ENCODE measurements around the gene SMIM13. TPM values are rescaled to one million over a fixed set of nuclear protein-coding genes. Genes with fewer than 3 reads are reported as not detected.

The SMIM13 gene
- polyA plus RNA-seq, 2 of the 4 experiments (the other 2 are of a cell fraction): 12.7 to 12.8 TPM

DNA sequence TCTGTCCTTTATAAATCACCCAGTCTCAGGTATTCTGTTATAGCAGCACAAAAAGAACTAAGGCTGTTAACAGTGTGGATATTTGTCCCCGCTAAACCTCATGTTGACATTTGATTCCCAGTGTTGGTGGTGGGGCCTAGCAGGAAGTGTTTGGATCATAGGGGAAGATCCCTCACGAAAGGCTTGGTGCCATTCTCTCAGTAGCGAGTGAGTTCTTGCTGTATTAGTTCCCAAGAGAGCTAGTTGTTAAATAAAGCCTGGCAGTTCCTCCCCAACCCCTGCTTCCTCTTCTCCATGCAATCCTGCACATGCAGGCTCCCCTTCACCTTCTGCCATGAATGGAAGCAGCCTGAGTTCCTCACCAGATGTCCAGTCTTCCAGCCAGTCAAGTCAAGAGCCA is 47.7 kb downstream of the SMIM13 start:
- no peak overlapping the region for H3K4me3 ChIP-seq
- 0 out of 6 replicates have a peak overlapping the region, but pooled peaks of 1 of the 2 experiments have one; percentile 29 for H3K27ac ChIP-seq
- H3K4me1 ChIP-seq: peaks cover 51% of the 10 kb centered on the region
- TF ChIP-seq CBX2 (IDR thresholded peaks at IDR 0.05; ENCODE audit: borderline replicate concordance, low read depth) (no peak), TFCP2L1 (CRISPR knock-in tag; IDR thresholded peaks at IDR 0.05) (no peak), CHD2 (IDR thresholded peaks at IDR 0.05; ENCODE audit: low read length, partially characterized antibody) (no peak), CEBPB (IDR thresholded peaks at IDR 0.05) (no peak), GATA3 (IDR thresholded peaks at IDR 0.05; ENCODE audit: borderline replicate concordance) (no peak), EHF (CRISPR knock-in tag; IDR thresholded peaks at IDR 0.05) (no peak), MAFK (IDR thresholded peaks at IDR 0.05; ENCODE audit: partially characterized antibody) (no peak)
- TF ChIP-seq, protein P1, sequence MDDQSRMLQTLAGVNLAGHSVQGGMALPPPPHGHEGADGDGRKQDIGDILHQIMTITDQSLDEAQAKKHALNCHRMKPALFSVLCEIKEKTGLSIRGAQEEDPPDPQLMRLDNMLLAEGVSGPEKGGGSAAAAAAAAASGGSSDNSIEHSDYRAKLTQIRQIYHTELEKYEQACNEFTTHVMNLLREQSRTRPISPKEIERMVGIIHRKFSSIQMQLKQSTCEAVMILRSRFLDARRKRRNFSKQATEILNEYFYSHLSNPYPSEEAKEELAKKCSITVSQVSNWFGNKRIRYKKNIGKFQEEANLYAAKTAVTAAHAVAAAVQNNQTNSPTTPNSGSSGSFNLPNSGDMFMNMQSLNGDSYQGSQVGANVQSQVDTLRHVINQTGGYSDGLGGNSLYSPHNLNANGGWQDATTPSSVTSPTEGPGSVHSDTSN (IDR thresholded peaks at IDR 0.05): no peak
- TF ChIP-seq, protein P2, sequence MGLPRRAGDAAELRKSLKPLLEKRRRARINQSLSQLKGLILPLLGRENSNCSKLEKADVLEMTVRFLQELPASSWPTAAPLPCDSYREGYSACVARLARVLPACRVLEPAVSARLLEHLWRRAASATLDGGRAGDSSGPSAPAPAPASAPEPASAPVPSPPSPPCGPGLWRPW (IDR thresholded peaks at IDR 0.05): no peak
- TF ChIP-seq, protein P3, sequence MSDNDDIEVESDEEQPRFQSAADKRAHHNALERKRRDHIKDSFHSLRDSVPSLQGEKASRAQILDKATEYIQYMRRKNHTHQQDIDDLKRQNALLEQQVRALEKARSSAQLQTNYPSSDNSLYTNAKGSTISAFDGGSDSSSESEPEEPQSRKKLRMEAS (IDR thresholded peaks at IDR 0.05): no peak
- H3K9me3 ChIP-seq: peaks cover 3% of the 10 kb centered on the region; the same call in 1 of the 3 replicates
- 97% methylated on average over 3 of the region's 3 CpGs for WGBS (ENCODE audit: missing lambda C conversion rate)
- ChIA-PET POLR2A (no interaction called here), CTCF (no interaction called here)
- DNase-seq (ENCODE audit: low read depth in 1 of 2, low spot score in 1 of 2): no peak
- no peak for FAIRE-seq
- ATAC-seq: no peak
- H3K4me2 ChIP-seq: no peak overlapping the region

DNA sequence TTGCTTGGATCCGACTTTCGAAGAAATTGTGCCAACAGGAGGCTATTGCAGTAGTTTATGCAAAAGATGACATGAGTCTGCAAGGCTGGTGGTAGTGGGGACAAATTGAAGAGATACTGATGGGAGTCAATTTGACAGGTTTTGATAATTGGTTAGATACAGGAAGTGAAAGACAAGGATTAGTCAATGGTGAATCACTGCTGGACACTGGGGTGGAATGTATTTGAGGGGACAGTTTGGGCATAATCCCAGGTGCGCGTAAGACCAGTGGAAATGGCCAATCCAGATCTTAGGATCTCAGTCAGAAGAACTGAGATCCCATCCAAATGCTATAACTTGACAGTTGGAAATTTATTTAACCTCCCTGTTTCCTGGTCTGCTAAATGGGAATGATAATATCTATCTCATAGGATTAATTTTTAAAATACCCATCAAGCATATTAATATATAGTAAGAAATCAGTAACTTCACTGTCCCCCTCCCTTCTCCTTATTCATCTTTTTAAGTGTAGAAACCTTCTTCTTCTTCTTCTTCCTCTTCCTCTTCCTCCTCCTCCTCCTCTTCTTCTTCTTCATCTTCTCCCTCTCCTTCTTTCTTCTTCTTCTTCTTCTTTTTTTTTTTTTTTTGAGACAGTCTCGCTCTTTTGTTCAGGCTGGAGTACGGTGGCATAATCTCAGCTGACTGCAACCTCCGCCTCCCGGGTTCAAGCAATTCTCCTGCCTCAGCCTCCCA is 48.8 kb downstream of the SMIM13 start:
- Histone ChIP-seq H3K27ac (peak overlapping the region; percentile 89 to 94), H3K9me3 (peaks cover 3% of the 10 kb centered on the region; the same call in 1 of the 3 replicates), H3K4me3 (no peak overlapping the region), H3K4me1 (peaks cover 39% of the 10 kb centered on the region), H3K4me2 (no peak overlapping the region)
- WGBS (ENCODE audit: missing lambda C conversion rate): 95% methylated on average over 8 of the region's 8 CpGs
- no peak for TF ChIP-seq BHLHE40 (IDR thresholded peaks at IDR 0.05; ENCODE audit: low read depth, low read length)
- TF ChIP-seq CBX8 (IDR thresholded peaks at IDR 0.05): no peak
- TF ChIP-seq, protein P4, sequence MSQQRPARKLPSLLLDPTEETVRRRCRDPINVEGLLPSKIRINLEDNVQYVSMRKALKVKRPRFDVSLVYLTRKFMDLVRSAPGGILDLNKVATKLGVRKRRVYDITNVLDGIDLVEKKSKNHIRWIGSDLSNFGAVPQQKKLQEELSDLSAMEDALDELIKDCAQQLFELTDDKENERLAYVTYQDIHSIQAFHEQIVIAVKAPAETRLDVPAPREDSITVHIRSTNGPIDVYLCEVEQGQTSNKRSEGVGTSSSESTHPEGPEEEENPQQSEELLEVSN (IDR thresholded peaks at IDR 0.05; ENCODE audit: borderline replicate concordance, low read depth): no peak
- no peak for TF ChIP-seq RNF2 (IDR thresholded peaks at IDR 0.05; ENCODE audit: borderline replicate concordance, low read depth)
- no peak for TF ChIP-seq CHD2 (IDR thresholded peaks at IDR 0.05; ENCODE audit: low read length, partially characterized antibody)
- no peak for TF ChIP-seq PHF8 (IDR thresholded peaks at IDR 0.05; ENCODE audit: borderline replicate concordance, low read depth)
- TF ChIP-seq, protein P2 (IDR thresholded peaks at IDR 0.05): no peak
- TF ChIP-seq NR3C1 (IDR thresholded peaks at IDR 0.05): no peak
- TF ChIP-seq, protein P3 (IDR thresholded peaks at IDR 0.05): no peak
- TF ChIP-seq ZSCAN20 (CRISPR knock-in tag; IDR thresholded peaks at IDR 0.05): no peak
- TF ChIP-seq, protein P5, sequence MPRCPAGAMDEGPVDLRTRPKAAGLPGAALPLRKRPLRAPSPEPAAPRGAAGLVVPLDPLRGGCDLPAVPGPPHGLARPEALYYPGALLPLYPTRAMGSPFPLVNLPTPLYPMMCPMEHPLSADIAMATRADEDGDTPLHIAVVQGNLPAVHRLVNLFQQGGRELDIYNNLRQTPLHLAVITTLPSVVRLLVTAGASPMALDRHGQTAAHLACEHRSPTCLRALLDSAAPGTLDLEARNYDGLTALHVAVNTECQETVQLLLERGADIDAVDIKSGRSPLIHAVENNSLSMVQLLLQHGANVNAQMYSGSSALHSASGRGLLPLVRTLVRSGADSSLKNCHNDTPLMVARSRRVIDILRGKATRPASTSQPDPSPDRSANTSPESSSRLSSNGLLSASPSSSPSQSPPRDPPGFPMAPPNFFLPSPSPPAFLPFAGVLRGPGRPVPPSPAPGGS (IDR thresholded peaks at IDR 0.05): no peak
- FAIRE-seq (no peak), ATAC-seq (no peak), DNase-seq (ENCODE audit: low read depth in 1 of 2, low spot score in 1 of 2) (no peak)
- ChIA-PET CTCF (interaction anchor here (1.2 to 3.2 kb wide), 5 partner anchors 8 to 433 kb away, joined by 3 to 53 read pairs (median 11); no protein-coding TSS in a partner anchor), POLR2A (no interaction called here)

Data from A549 (cell line).